Left renal pelvis (tissue), 4 donors: ENCODE measurements around the gene ZSCAN10. TPM values are rescaled to one million over a fixed set of nuclear protein-coding genes. Genes with fewer than 3 reads are reported as not detected.
"Not testable (repeated sequence)": the region's sequence is repeated elsewhere in the genome, so short reads cannot be mapped to it uniquely, and the experiment has no call there.

Experiments
- DNase-seq, 4 donors: peaks; one replicate each; pipeline ENCODE4 v3.0.0-alpha.2; 2013; ENCODE audit warnings: low read depth in 4 of 4, low spot score in 3 of 4
- polyA plus RNA-seq, 4 donors: library from polyadenylated mRNA; unstranded; fragments of 120-200 nt; gene quantifications; one replicate each; pipeline ENCODE4 v1.2.1, GENCODE V29; 2013; ENCODE audit not compliant: insufficient read length in 4 of 4

The ZSCAN10 gene
- polyA plus RNA-seq, 4 donors, result 0.20 TPM; not detected in 3

DNA sequence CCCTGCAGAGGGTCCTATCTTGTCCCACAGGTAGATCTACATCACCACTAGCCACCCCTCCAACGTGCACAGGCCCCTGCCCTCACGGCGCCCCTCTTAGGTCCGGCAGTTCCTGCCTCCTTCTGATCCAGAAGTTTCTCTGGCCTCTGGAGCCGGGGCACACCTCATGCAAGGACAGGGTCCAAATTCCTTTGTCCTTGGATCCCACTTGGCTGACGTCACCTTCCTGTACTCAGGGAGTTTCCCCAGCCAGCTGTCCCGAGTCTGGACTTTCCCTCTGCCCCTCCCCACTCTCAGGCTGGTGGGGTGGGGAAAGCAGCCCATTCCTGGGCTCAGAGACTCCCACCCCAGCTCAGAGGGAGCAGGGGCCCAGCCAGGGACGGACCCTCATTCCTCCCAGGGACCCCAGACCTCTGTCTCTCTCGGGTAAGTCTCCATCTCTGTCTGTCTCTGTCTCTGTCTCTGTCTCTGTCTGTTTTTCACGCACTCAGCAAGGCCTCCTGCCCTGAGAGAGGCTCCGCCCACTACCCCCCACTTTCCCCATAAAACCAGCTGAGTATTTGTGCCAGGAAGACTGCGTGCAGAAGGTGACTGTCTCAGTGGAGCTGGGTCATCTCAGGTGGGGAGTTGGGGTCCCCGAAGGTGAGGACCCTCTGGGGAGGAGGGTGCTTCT lies 33.9 kb downstream of the ZSCAN10 start, which contains the start of gene IL32:
Gene IL32 (plus strand): TSS at position 572 of the 673 bp plus-strand sequence. CDS start 172 bp downstream, outside the sequence.
- no peak for DNase-seq

GRCh38 chr16:3063625-3064386 lies 35.3 kb downstream of the ZSCAN10 start:
- DNase-seq, result no peak

DNA sequence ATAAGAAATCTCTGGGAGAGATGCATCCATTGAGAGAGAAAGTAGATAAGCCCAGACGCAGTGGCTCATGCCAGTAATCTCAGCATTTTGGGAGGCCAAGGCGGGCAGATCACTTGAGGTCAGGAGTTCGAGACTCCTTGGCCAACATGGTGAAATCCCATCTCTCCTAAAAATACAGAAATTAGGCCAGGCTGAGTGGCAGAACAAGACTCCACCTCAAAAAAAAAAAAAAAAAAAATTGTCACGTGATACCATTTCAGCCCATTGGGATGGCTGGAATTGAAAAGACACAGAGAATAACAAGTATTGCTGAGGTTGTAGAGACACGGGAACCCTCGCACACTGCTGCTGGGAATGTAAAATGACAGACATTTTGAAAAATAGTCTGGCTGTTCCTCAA lies 36.5 kb downstream of the ZSCAN10 start:
- DNase-seq, result no peak

GRCh38 chr16:3060339-3061127 lies 38.6 kb downstream of the ZSCAN10 start:
- DNase-seq, result no peak

- DNase-seq, result no peak
Observed at GRCh38 chr16:3059723-3060242, 39.3 kb downstream of the ZSCAN10 start.

- peak in 3 of 4 donors; percentile 72 to 82 (median 78) for DNase-seq
Observed at GRCh38 chr16:3059041-3059722, 39.9 kb downstream of the ZSCAN10 start.

DNA sequence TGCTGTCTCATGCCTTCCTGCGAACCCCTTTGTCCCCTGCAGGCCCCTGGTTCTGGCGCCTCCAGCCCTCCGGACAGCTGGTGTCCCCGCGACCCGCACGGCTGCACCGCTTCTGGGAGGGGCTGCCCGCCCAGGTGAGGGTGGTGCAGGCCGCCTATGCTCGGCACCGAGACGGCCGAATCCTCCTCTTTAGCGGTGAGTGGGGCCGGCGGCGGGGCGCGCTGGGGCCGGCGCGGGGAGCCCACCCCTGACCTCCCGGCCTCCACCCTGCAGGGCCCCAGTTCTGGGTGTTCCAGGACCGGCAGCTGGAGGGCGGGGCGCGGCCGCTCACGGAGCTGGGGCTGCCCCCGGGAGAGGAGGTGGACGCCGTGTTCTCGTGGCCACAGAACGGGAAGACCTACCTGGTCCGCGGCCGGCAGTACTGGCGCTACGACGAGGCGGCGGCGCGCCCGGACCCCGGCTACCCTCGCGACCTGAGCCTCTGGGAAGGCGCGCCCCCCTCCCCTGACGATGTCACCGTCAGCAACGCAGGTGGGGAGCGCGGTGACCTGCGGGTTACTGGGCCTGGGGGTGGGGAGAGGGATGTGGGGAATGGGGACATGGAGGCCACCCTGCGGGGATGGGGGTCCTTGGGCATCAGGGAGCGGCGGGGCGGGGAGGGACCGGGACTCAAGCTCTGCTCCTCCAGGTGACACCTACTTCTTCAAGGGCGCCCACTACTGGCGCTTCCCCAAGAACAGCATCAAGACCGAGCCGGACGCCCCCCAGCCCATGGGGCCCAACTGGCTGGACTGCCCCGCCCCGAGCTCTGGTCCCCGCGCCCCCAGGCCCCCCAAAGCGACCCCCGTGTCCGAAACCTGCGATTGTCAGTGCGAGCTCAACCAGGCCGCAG lies 40.7 kb downstream of the ZSCAN10 start:
- no peak for DNase-seq

- no peak for DNase-seq
Observed at GRCh38 chr16:3057181-3058138, 41.6 kb downstream of the ZSCAN10 start.

DNA sequence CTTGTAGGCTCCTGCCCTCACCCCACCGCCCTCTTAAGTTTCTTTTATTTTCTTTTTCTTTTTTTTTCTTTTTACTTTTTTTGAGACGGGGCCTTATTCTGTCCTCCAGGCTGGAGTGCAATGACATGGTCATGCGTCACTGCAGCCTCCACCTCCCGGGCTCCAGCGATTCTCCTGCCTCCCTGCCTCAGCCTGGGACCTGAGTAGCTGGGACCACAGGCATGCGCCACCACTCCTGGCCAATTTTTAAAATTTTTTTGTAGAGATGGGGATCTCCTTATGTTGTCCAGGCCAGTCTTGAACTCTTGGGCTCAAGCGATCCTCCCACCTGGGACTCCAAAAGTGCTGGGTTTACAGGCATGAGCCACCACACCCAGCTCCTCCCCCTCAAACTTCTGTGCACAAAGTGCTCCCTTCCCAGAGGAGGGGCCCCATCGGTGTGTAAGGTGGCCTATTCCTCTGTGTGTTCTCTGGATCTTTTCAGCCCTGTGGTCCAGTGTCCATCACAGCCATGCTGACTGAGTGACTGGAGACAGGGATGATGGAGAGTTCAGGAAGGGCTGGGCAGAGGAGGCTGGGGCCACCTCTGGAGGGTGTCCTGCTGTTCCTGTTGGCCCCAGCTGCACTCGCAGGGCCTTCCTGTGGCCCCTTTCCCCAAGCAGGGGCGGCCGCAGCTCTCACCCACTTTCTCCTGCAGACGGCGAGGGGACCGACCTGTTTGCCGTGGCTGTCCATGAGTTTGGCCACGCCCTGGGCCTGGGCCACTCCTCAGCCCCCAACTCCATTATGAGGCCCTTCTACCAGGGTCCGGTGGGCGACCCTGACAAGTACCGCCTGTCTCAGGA lies 42.5 kb downstream of the ZSCAN10 start:
- DNase-seq, result no peak

DNA sequence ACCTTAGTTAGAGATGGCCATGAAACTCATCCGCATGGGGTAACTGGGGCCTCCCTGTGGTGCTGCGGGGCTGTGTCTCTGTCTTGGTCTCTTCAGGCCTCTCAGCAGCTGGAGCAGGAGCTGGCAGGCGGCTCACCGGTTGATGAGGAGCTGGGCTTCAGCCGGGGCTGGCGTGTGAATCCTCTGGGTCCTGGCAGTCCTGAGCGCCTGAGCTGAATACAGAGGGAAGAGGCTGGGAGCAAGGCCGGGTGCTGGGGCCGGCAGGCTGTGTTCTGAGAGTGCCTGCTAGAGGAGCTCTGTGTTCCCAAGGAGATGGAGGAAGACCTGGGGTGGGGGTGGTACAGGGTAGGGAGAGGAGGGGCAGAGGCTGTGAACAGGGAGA lies 43.4 kb downstream of the ZSCAN10 start:
- DNase-seq, result not testable (repeated sequence)

DNA sequence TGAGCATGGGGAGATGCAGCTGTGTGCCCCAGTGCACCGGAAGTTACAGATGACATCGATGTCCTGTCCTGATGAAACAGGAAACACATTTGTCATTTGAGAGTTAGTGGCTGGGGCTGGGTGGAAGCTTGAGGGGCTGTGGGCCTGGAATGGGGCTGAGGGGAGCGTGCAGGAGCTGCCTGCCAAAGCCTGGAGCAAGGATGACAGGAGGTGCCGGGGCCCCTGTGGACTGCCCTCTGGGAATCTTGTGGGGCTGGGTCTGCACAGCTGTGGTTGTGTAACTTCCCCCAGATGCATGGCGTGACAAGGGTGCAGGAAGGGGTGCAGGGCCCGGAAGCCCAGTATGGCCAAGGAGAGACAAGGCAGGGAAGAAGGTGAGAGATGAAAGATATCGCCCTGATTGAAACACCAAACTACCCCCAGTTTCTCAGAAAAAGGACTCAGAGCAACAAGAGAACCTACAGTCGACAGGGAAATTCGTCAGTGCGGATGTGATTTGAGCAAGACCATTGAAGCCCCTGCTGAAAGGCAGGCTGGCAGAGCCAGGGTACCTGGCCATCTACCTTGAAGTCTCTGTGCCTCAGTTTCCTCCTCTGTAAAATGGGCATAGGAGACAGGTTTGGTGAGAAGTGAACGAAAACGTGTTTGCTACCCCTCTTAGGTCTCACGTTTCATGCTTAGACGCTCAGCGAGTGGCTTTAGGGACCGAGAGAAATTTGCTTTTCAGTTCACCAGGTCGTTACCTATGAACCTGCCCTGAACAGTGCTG lies 43.9 kb downstream of the ZSCAN10 start:
- DNase-seq, result no peak

DNA sequence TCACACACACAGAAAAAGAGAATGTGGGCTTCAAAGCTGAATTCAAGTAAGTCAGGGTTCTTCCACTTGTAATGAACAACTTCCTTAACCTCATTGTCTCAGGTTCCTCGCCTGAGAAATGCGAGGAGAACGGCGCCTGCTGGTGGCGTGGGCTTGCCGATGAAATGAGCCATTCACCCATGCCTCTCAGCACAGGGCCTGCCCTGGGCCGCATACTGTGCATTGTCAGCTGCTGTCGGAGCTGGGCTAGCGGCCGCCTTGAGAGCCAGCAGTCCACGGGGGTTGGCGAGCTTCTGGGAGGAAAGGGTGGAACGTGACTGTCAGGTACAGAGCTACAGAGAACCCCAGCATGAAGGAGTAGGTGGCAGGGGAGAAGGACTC lies 45.8 kb downstream of the ZSCAN10 start:
- DNase-seq, result not testable (repeated sequence)

GRCh38 chr16:3052571-3053329 lies 46.3 kb downstream of the ZSCAN10 start:
- not testable (repeated sequence) for DNase-seq

GRCh38 chr16:3051494-3051893 lies 47.6 kb downstream of the ZSCAN10 start:
- DNase-seq, result no peak

DNA sequence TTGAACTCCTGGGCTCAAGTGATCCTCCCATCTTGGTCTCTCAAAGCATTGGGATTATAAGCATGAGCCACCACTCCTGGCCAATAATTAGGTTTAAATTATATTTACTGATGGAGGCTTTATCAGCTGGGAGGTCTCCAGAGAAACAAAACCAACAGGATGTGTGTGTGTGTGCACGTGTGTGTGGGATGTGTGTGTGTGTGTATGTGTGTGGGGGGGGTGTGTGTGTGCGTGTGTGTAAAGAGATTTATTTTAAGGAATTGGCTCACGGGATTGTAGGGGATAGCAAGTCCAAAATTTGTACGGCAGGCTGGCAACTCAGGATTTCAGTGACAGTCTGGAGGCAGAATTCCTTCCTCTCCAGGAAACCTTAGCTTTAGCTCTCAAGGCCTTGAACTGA lies 48.1 kb downstream of the ZSCAN10 start:
- no peak for DNase-seq

DNA sequence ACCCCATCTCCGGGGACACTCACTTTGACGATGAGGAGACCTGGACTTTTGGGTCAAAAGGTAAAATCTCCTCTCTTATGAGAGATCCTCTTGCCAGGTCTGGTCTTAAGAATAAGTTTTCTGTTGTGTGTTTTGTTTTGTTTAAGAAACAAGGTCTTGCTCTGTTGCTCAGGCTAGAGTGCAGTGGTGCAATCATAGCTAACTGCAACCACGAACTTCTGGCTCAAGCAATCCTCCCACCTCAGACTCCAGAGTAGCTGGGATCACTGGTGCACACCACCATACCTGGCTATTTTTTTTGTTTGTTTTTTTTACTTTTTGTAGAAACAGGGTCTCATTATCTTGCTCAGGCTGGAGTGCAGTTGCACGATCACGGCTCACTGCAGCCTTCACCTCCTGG lies 48.6 kb downstream of the ZSCAN10 start:
- DNase-seq, result no peak
